ENCODE measurements around the gene CNDP2.

Gene CNDP2

GRCh38 chr18:74539289-74539688 is 43.1 kb downstream of the CNDP2 start:
- H3K4me1 ChIP-seq (ENCODE audit: control insufficient read depth, low read depth, low read length), result no peaks in the 10 kb centered on the region
- H2BK120ac ChIP-seq (ENCODE audit: low read depth, low read length), result no peak overlapping the region
- H2BK5ac ChIP-seq (ENCODE audit: low read length), result no peak overlapping the region
- no peak overlapping the region for H2BK15ac ChIP-seq (replicated peaks; ENCODE audit: low read depth)
- no peak overlapping the region for H3K9ac ChIP-seq (ENCODE audit: low read length)
- no peak overlapping the region for H4K8ac ChIP-seq (ENCODE audit: low read depth, low read length)
- no peaks in the 10 kb centered on the region for H3K36me3 ChIP-seq (ENCODE audit: control insufficient read depth, insufficient read depth, low read length)
- no peak overlapping the region for H3K23ac ChIP-seq (ENCODE audit: low read length)
- no peak overlapping the region for H3K18ac ChIP-seq (ENCODE audit: low read length)
- no peaks in the 10 kb centered on the region for H3K27me3 ChIP-seq (ENCODE audit: insufficient read depth, low read length, poor library complexity)
- H4K5ac ChIP-seq (ENCODE audit: low read length), result no peak overlapping the region
- H3K4me2 ChIP-seq (ENCODE audit: low read length), result no peak overlapping the region
- H3K79me2 ChIP-seq (ENCODE audit: control insufficient read depth, insufficient read depth, low read length), result no peaks in the 10 kb centered on the region
- H3K4ac ChIP-seq (ENCODE audit: low read depth, low read length), result no peak overlapping the region
- H3K79me1 ChIP-seq (ENCODE audit: low read length), result no peaks in the 10 kb centered on the region
- H3K4me3 ChIP-seq (ENCODE audit: low read length), result no peak overlapping the region
- no peak overlapping the region for H2AK5ac ChIP-seq (ENCODE audit: low read length)
- DNase-seq, result no peak
- no peak overlapping the region for H3K56ac ChIP-seq (ENCODE audit: low read length)
- no peak overlapping the region for H3K27ac ChIP-seq (ENCODE audit: low read depth, low read length)
- WGBS (ENCODE audit: extremely low coverage, insufficient coverage, low lambda C conversion rate), result no CpG with 5 or more reads among the region's 11 CpGs

GRCh38 chr18:74540652-74541421 is 44.7 kb downstream of the CNDP2 start:
- no peaks in the 10 kb centered on the region for H3K36me3 ChIP-seq (ENCODE audit: control insufficient read depth, insufficient read depth, low read length)

GRCh38 chr18:74541703-74542555 is 45.8 kb downstream of the CNDP2 start:
- H2BK15ac ChIP-seq (replicated peaks; ENCODE audit: low read depth), result no peak overlapping the region
- H3K4ac ChIP-seq (ENCODE audit: low read depth, low read length), result no peak overlapping the region
- no peak overlapping the region for H3K23ac ChIP-seq (ENCODE audit: low read length)
- H3K27ac ChIP-seq (ENCODE audit: low read depth, low read length), result no peak overlapping the region
- no peaks in the 10 kb centered on the region for H3K79me2 ChIP-seq (ENCODE audit: control insufficient read depth, insufficient read depth, low read length)
- H3K36me3 ChIP-seq (ENCODE audit: control insufficient read depth, insufficient read depth, low read length), result no peaks in the 10 kb centered on the region
- H2AK5ac ChIP-seq (ENCODE audit: low read length), result no peak overlapping the region
- H3K27me3 ChIP-seq (ENCODE audit: insufficient read depth, low read length, poor library complexity), result no peaks in the 10 kb centered on the region
- H4K8ac ChIP-seq (ENCODE audit: low read depth, low read length), result no peak overlapping the region
- no peaks in the 10 kb centered on the region for H3K4me1 ChIP-seq (ENCODE audit: control insufficient read depth, low read depth, low read length)
- H4K5ac ChIP-seq (ENCODE audit: low read length), result no peak overlapping the region
- H3K56ac ChIP-seq (ENCODE audit: low read length), result no peak overlapping the region
- no peak overlapping the region for H2BK120ac ChIP-seq (ENCODE audit: low read depth, low read length)
- H3K4me3 ChIP-seq (ENCODE audit: low read length), result no peak overlapping the region
- no peak overlapping the region for H3K4me2 ChIP-seq (ENCODE audit: low read length)
- no peak overlapping the region for H3K9ac ChIP-seq (ENCODE audit: low read length)
- WGBS (ENCODE audit: extremely low coverage, insufficient coverage, low lambda C conversion rate), result no CpG with 5 or more reads among the region's 15 CpGs
- H2BK5ac ChIP-seq (ENCODE audit: low read length), result no peak overlapping the region
- no peaks in the 10 kb centered on the region for H3K79me1 ChIP-seq (ENCODE audit: low read length)
- no peak for DNase-seq
- no peak overlapping the region for H3K18ac ChIP-seq (ENCODE audit: low read length)

More at GRCh38 chr18:74540652-74541421, 44.7 kb downstream of the CNDP2 start:
- Histone ChIP-seq H3K56ac (ENCODE audit: low read length) (no peak overlapping the region), H3K27ac (ENCODE audit: low read depth, low read length) (no peak overlapping the region), H3K4me1 (ENCODE audit: control insufficient read depth, low read depth, low read length) (no peaks in the 10 kb centered on the region), H2BK120ac (ENCODE audit: low read depth, low read length) (no peak overlapping the region), H3K9ac (ENCODE audit: low read length) (no peak overlapping the region), H3K4ac (ENCODE audit: low read depth, low read length) (no peak overlapping the region), H2AK5ac (ENCODE audit: low read length) (no peak overlapping the region), H2BK15ac (replicated peaks; ENCODE audit: low read depth) (no peak overlapping the region), H3K18ac (ENCODE audit: low read length) (no peak overlapping the region), H3K4me3 (ENCODE audit: low read length) (no peak overlapping the region), H3K79me1 (ENCODE audit: low read length) (no peaks in the 10 kb centered on the region), H3K27me3 (ENCODE audit: insufficient read depth, low read length, poor library complexity) (no peaks in the 10 kb centered on the region), H4K5ac (ENCODE audit: low read length) (no peak overlapping the region), H3K4me2 (ENCODE audit: low read length) (no peak overlapping the region), H3K79me2 (ENCODE audit: control insufficient read depth, insufficient read depth, low read length) (no peaks in the 10 kb centered on the region), H2BK5ac (ENCODE audit: low read length) (no peak overlapping the region), H3K23ac (ENCODE audit: low read length) (no peak overlapping the region), H4K8ac (ENCODE audit: low read depth, low read length) (no peak overlapping the region)
- WGBS (ENCODE audit: extremely low coverage, insufficient coverage, low lambda C conversion rate), result no CpG with 5 or more reads among the region's 20 CpGs
- DNase-seq, result no peak

GRCh38 chr18:74544898-74545297 is 48.7 kb downstream of the CNDP2 start:
- no peak overlapping the region for H2BK15ac ChIP-seq (replicated peaks; ENCODE audit: low read depth)
- H3K18ac ChIP-seq (ENCODE audit: low read length), result no peak overlapping the region
- no peak overlapping the region for H4K8ac ChIP-seq (ENCODE audit: low read depth, low read length)
- no peak overlapping the region for H2BK120ac ChIP-seq (ENCODE audit: low read depth, low read length)
- H3K4me3 ChIP-seq (ENCODE audit: low read length), result no peak overlapping the region
- H3K79me1 ChIP-seq (ENCODE audit: low read length), result no peaks in the 10 kb centered on the region
- H3K79me2 ChIP-seq (ENCODE audit: control insufficient read depth, insufficient read depth, low read length), result no peaks in the 10 kb centered on the region
- WGBS (ENCODE audit: extremely low coverage, insufficient coverage, low lambda C conversion rate), result no CpG with 5 or more reads among the region's 8 CpGs
- no peak overlapping the region for H2BK5ac ChIP-seq (ENCODE audit: low read length)
- H3K56ac ChIP-seq (ENCODE audit: low read length), result no peak overlapping the region
- H3K9ac ChIP-seq (ENCODE audit: low read length), result no peak overlapping the region
- no peaks in the 10 kb centered on the region for H3K36me3 ChIP-seq (ENCODE audit: control insufficient read depth, insufficient read depth, low read length)
- H3K23ac ChIP-seq (ENCODE audit: low read length), result no peak overlapping the region
- H3K4me1 ChIP-seq (ENCODE audit: control insufficient read depth, low read depth, low read length), result no peaks in the 10 kb centered on the region
- no peak overlapping the region for H3K27ac ChIP-seq (ENCODE audit: low read depth, low read length)
- DNase-seq, result no peak
- H3K4me2 ChIP-seq (ENCODE audit: low read length), result no peak overlapping the region
- H2AK5ac ChIP-seq (ENCODE audit: low read length), result no peak overlapping the region
- no peak overlapping the region for H4K5ac ChIP-seq (ENCODE audit: low read length)
- no peaks in the 10 kb centered on the region for H3K27me3 ChIP-seq (ENCODE audit: insufficient read depth, low read length, poor library complexity)
- H3K4ac ChIP-seq (ENCODE audit: low read depth, low read length), result no peak overlapping the region

GRCh38 chr18:74546007-74546406 is 49.8 kb downstream of the CNDP2 start:
- H3K4me2 ChIP-seq (ENCODE audit: low read length), result no peak overlapping the region
- no peaks in the 10 kb centered on the region for H3K27me3 ChIP-seq (ENCODE audit: insufficient read depth, low read length, poor library complexity)
- no peak overlapping the region for H3K23ac ChIP-seq (ENCODE audit: low read length)
- H4K5ac ChIP-seq (ENCODE audit: low read length), result no peak overlapping the region
- WGBS (ENCODE audit: extremely low coverage, insufficient coverage, low lambda C conversion rate), result no CpG with 5 or more reads among the region's 11 CpGs
- H3K27ac ChIP-seq (ENCODE audit: low read depth, low read length), result no peak overlapping the region
- H2BK120ac ChIP-seq (ENCODE audit: low read depth, low read length), result no peak overlapping the region
- H3K36me3 ChIP-seq (ENCODE audit: control insufficient read depth, insufficient read depth, low read length), result no peaks in the 10 kb centered on the region
- H3K4me1 ChIP-seq (ENCODE audit: control insufficient read depth, low read depth, low read length), result no peaks in the 10 kb centered on the region
- no peak overlapping the region for H3K18ac ChIP-seq (ENCODE audit: low read length)
- no peak overlapping the region for H3K4ac ChIP-seq (ENCODE audit: low read depth, low read length)
- no peak overlapping the region for H2AK5ac ChIP-seq (ENCODE audit: low read length)
- H3K79me1 ChIP-seq (ENCODE audit: low read length), result no peaks in the 10 kb centered on the region
- no peak for DNase-seq
- H3K79me2 ChIP-seq (ENCODE audit: control insufficient read depth, insufficient read depth, low read length), result no peaks in the 10 kb centered on the region
- H3K4me3 ChIP-seq (ENCODE audit: low read length), result no peak overlapping the region
- H2BK5ac ChIP-seq (ENCODE audit: low read length), result no peak overlapping the region
- no peak overlapping the region for H3K9ac ChIP-seq (ENCODE audit: low read length)
- no peak overlapping the region for H3K56ac ChIP-seq (ENCODE audit: low read length)
- H4K8ac ChIP-seq (ENCODE audit: low read depth, low read length), result no peak overlapping the region
- no peak overlapping the region for H2BK15ac ChIP-seq (replicated peaks; ENCODE audit: low read depth)

Data from mesendoderm (in vitro differentiated cells).